Measurements from ENCODE around the gene CCNJ.
A peak's percentile ranks its signal among the peaks of the same experiment; 100 is the strongest.

CCNJ gene

DNA sequence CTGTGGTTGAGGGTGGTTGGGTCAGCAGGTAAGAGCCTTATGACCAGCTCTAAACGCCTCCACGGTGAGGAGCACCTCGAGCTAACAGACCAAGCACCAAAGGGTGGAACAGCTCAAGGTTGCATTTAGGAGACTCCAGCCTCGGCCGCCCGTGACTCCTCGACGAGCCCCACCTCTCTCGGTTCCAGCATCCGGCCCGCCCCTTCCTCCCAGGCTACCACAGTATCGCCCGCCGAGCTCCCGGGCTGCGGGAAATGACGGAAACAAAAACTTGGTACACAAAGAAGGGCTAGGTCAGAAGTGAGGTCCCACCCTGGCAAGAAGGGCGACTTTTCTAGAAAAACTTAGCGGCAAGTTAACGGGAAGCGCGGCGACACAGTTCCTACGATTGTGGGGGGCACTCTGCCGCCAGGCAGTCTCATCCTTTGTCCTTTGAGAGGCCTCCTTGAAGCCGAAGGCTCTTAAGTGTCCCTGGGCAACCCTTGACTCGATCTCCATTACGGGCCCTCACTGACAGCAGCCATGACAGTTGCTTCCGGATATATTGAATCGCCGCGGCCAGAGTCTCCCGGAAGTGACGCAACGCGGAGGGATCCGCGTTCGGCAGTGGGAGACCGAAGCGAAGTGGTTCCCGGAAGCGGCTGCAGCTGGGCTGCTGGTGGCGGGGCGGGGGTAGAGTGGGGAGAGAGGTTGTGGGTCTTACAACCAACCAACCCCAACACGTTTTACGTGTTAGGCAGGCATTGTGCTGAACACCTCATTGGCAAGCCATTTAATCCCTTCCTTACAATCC lies 46.5 kb downstream of the CCNJ start:
- Histone ChIP-seq H3K4me3 (ENCODE audit: low read depth in 1 of 2, low read length in 2 of 2) (peak overlapping the region; percentile 51 to 70), H3K27me3 (ENCODE audit: insufficient read depth, low read length, poor library complexity) (no peaks in the 10 kb centered on the region), H4K20me1 (ENCODE audit: insufficient read depth, low read length) (no peaks in the 10 kb centered on the region), H3K79me2 (ENCODE audit: insufficient read depth, low read length) (no peaks in the 10 kb centered on the region; the same call in none of the 2 replicates), H3K4me2 (ENCODE audit: insufficient read depth, low read length) (peak overlapping the region; percentile 70), H2AFZ (ENCODE audit: low read depth, low read length) (peak overlapping the region; percentile 92), H3K9ac (ENCODE audit: low read depth, low read length) (peak overlapping the region; percentile 87), H3K36me3 (ENCODE audit: insufficient read depth, low read length) (no peaks in the 10 kb centered on the region), H3K4me1 (ENCODE audit: insufficient read depth, low read length) (peaks cover 20% of the 10 kb centered on the region), H3K27ac (ENCODE audit: low read length) (peak overlapping the region; percentile 98), H3K9me3 (ENCODE audit: insufficient read depth, low read length, severe bottlenecking) (no peaks in the 10 kb centered on the region)
- ATAC-seq (ENCODE audit: insufficient read depth, low read depth) = peak; percentile 93
- TF ChIP-seq EZH2 (IDR thresholded peaks at IDR 0.05; ENCODE audit: borderline replicate concordance, low read depth, low read length, severe bottlenecking) = no peak
- no peak for TF ChIP-seq CTCF (IDR thresholded peaks at IDR 0.05; ENCODE audit: borderline replicate concordance, extremely low read depth, low read length, poor library complexity, severe bottlenecking)
- peak; percentile 96 for DNase-seq

- no peaks in the 10 kb centered on the region for H4K20me1 ChIP-seq (ENCODE audit: insufficient read depth, low read length)
- H3K4me1 ChIP-seq (ENCODE audit: insufficient read depth, low read length) = peaks cover 20% of the 10 kb centered on the region
- peak overlapping the region; percentile 51 to 70 for H3K4me3 ChIP-seq (ENCODE audit: low read depth in 1 of 2, low read length in 2 of 2)
- H3K9me3 ChIP-seq (ENCODE audit: insufficient read depth, low read length, severe bottlenecking) = no peaks in the 10 kb centered on the region
- peak overlapping the region; percentile 98 for H3K27ac ChIP-seq (ENCODE audit: low read length)
- H3K27me3 ChIP-seq (ENCODE audit: insufficient read depth, low read length, poor library complexity) = no peaks in the 10 kb centered on the region
- no peaks in the 10 kb centered on the region; the same call in none of the 2 replicates for H3K79me2 ChIP-seq (ENCODE audit: insufficient read depth, low read length)
- ATAC-seq (ENCODE audit: insufficient read depth, low read depth) (0 out of 3 replicates have a peak, but pooled peaks have one; percentile 1), DNase-seq (no peak)
- no peaks in the 10 kb centered on the region for H3K36me3 ChIP-seq (ENCODE audit: insufficient read depth, low read length)
- TF ChIP-seq EZH2 (IDR thresholded peaks at IDR 0.05; ENCODE audit: borderline replicate concordance, low read depth, low read length, severe bottlenecking) (no peak), CTCF (IDR thresholded peaks at IDR 0.05; ENCODE audit: borderline replicate concordance, extremely low read depth, low read length, poor library complexity, severe bottlenecking) (no peak)
- peak overlapping the region; percentile 87 for H3K9ac ChIP-seq (ENCODE audit: low read depth, low read length)
- peak overlapping the region; percentile 70 for H3K4me2 ChIP-seq (ENCODE audit: insufficient read depth, low read length)
- H2AFZ ChIP-seq (ENCODE audit: low read depth, low read length) = peak overlapping the region; percentile 92
These were observed 47.0 kb downstream of the CCNJ start for GRCh38 chr10:96090463-96090800.

GRCh38 chr10:96092999-96093767 lies 49.8 kb downstream of the CCNJ start:
- Histone ChIP-seq H3K4me2 (ENCODE audit: insufficient read depth, low read length) (no peak overlapping the region), H3K4me1 (ENCODE audit: insufficient read depth, low read length) (peaks cover 20% of the 10 kb centered on the region), H3K36me3 (ENCODE audit: insufficient read depth, low read length) (no peaks in the 10 kb centered on the region), H3K9ac (ENCODE audit: low read depth, low read length) (no peak overlapping the region), H3K9me3 (ENCODE audit: insufficient read depth, low read length, severe bottlenecking) (no peaks in the 10 kb centered on the region), H3K4me3 (ENCODE audit: low read depth in 1 of 2, low read length in 2 of 2) (no peak overlapping the region), H3K79me2 (ENCODE audit: insufficient read depth, low read length) (no peaks in the 10 kb centered on the region; the same call in none of the 2 replicates), H4K20me1 (ENCODE audit: insufficient read depth, low read length) (no peaks in the 10 kb centered on the region), H3K27me3 (ENCODE audit: insufficient read depth, low read length, poor library complexity) (peaks cover 6% of the 10 kb centered on the region), H3K27ac (ENCODE audit: low read length) (no peak overlapping the region), H2AFZ (ENCODE audit: low read depth, low read length) (peak overlapping the region; percentile 35; the same call in 1 of the 2 replicates)
- no peak for DNase-seq
- no peak for ATAC-seq (ENCODE audit: insufficient read depth, low read depth)
- TF ChIP-seq EZH2 (IDR thresholded peaks at IDR 0.05; ENCODE audit: borderline replicate concordance, low read depth, low read length, severe bottlenecking) (no peak), CTCF (IDR thresholded peaks at IDR 0.05; ENCODE audit: borderline replicate concordance, extremely low read depth, low read length, poor library complexity, severe bottlenecking) (no peak)

Measured in DND-41 (cell line).